ENCODE measurements around the gene CBLL1. TPM values are rescaled to one million over a fixed set of nuclear protein-coding genes. Genes with fewer than 3 reads are reported as not detected.

CBLL1 gene, protein sequence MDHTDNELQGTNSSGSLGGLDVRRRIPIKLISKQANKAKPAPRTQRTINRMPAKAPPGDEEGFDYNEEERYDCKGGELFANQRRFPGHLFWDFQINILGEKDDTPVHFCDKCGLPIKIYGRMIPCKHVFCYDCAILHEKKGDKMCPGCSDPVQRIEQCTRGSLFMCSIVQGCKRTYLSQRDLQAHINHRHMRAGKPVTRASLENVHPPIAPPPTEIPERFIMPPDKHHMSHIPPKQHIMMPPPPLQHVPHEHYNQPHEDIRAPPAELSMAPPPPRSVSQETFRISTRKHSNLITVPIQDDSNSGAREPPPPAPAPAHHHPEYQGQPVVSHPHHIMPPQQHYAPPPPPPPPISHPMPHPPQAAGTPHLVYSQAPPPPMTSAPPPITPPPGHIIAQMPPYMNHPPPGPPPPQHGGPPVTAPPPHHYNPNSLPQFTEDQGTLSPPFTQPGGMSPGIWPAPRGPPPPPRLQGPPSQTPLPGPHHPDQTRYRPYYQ
- total RNA-seq, result 10 to 100 TPM in 3 of 4 donors, 1 to 10 TPM in 1; 9.6 to 28.8 (median 14.5) TPM

DNA sequence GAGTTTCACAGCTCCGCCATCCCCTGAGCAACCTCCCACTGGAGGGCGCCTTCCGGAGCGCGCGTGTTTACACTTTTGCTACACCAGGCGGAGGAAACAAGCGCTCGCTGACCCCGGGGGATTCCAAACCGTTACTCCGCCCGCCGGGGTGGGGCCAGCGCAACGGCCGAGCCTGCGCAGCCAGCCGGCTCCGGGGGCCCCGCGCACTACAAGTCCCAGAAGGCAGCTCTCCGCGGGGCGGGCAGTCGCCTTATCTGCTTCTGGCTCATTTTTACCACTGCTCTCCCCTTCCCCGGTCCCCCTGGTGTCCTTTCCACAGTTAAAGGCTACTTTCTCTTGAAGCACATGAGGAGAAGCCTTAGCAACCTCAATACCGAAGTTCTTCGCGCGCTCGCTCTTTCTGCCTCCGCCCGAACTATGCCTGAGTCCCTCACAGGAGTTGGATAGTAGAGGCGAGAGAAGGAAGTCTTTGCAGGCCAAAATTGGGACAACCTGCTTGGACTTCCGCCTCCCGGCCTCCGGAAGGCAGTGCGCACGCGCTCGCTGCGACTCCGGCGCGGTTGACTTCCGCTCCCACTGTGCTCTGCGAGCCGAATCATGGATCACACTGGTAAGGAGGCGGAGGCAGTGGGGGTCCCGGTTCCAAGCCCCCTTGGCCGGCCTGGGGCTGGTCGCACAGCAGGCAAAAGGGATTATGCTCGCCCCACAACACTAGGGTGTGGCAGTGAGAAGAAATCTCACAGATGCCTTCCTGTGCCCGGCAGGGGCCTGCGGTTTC, at the start of gene CBLL1:
TSS of gene CBLL1 (plus strand) at position 576 of the 778 bp plus-strand sequence. CDS start at position 598, 22 bp downstream.
- peak in 3 of 4 donors; percentile 37 to 70 (median 67) for TF ChIP-seq POLR2A (IDR thresholded peaks at IDR 0.05)
- TF ChIP-seq, protein P1, sequence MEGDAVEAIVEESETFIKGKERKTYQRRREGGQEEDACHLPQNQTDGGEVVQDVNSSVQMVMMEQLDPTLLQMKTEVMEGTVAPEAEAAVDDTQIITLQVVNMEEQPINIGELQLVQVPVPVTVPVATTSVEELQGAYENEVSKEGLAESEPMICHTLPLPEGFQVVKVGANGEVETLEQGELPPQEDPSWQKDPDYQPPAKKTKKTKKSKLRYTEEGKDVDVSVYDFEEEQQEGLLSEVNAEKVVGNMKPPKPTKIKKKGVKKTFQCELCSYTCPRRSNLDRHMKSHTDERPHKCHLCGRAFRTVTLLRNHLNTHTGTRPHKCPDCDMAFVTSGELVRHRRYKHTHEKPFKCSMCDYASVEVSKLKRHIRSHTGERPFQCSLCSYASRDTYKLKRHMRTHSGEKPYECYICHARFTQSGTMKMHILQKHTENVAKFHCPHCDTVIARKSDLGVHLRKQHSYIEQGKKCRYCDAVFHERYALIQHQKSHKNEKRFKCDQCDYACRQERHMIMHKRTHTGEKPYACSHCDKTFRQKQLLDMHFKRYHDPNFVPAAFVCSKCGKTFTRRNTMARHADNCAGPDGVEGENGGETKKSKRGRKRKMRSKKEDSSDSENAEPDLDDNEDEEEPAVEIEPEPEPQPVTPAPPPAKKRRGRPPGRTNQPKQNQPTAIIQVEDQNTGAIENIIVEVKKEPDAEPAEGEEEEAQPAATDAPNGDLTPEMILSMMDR (IDR thresholded peaks at IDR 0.05), result peak; percentile 42 to 69 (median 68)
- H3K27ac ChIP-seq, result peak within 1 kb of the TSS; percentile 86 to 96 (median 95)
- H3K4me3 ChIP-seq, result peak within 1 kb of the TSS; percentile 69 to 85 (median 80)
- H3K36me3 ChIP-seq, result peaks cover 0 to 2% (median 0%) of the 10 kb centered on the region in 3 donors
- intact Hi-C loops (cut with DNase I), result loop anchor here (10.0 kb wide), 1 partner anchor 131 kb away; no protein-coding TSS in a partner anchor
- H3K4me1 ChIP-seq, result peaks cover 14 to 51% (median 34%) of the 10 kb centered on the region in 3 donors
- H3K9me3 ChIP-seq, result no peaks in the 10 kb centered on the region
- H3K27me3 ChIP-seq, result no peaks in the 10 kb centered on the region
- peak; percentile 84 for DNase-seq
- 0% methylated on average over 12 of the region's 56 CpGs; no CpG with 5 or more reads in 1 of the 2 donors for WGBS, 2 donors

DNA sequence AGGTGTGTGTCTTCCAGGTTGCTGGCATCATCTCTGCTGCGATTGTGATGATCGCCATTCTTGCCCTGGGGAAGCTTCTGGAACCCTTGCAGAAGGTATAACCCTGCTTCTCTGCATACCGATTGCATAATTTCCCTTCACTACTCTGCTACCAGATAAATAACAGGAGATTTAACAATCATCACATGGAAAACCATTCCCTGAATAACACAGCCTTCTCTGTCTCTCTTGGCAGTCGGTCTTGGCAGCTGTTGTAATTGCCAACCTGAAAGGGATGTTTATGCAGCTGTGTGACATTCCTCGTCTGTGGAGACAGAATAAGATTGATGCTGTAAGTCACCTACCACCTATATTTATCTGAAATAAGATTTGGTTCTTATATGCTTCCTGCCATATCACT, 49.6 kb upstream of the CBLL1 start:
- Histone ChIP-seq H3K9me3 (no peaks in the 10 kb centered on the region), H3K27me3 (no peaks in the 10 kb centered on the region), H3K4me3 (no peak overlapping the region), H3K4me1 (no peaks in the 10 kb centered on the region), H3K36me3 (no peaks in the 10 kb centered on the region), H3K27ac (no peak overlapping the region)
- intact Hi-C loops (cut with DNase I), result no loop called here
- WGBS, 2 donors, result 33 to 45% methylated on average over 5 of the region's 5 CpGs
- TF ChIP-seq, protein P1 (IDR thresholded peaks at IDR 0.05), result no peak
- TF ChIP-seq POLR2A (IDR thresholded peaks at IDR 0.05), result no peak
- DNase-seq, result no peak

DNA sequence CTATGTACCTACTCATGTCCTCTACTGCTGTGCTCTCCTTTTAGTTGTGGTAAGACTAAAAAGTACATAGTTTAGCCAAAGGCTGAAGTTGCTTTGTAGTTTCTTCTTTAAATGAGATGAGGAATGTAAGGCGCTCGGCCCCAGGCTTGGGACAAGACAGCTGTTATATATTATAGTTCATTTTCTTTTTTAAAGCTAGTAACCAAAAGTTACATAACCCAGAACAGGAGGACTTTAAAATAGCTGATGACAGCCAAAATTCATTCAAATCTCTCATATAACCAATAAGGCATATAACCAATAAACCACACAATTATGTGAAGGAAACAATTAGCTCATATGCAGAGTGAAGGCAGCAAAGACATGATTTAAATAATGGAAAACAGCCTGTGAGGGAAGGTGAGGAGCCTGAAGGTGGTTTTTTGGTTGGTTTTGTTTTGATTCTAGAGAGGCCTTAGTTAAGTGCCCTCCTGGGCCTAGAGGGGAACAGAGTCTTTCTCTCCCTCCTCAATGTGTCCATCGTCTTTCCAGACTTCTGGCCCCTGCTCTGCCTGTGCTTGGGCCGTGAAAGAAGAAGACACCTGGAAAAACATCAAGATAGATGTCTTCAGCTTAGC, 47.5 kb upstream of the CBLL1 start:
- no peaks in the 10 kb centered on the region for H3K27me3 ChIP-seq
- no peak for DNase-seq
- WGBS, 2 donors, result 81 to 85% methylated on average over 4 of the region's 4 CpGs
- TF ChIP-seq, protein P1 (IDR thresholded peaks at IDR 0.05), result no peak
- no peak for TF ChIP-seq POLR2A (IDR thresholded peaks at IDR 0.05)
- no peak overlapping the region for H3K27ac ChIP-seq
- intact Hi-C loops (cut with DNase I), result no loop called here
- H3K36me3 ChIP-seq, result no peaks in the 10 kb centered on the region
- H3K4me1 ChIP-seq, result no peaks in the 10 kb centered on the region
- no peak overlapping the region for H3K4me3 ChIP-seq
- H3K9me3 ChIP-seq, result no peaks in the 10 kb centered on the region

DNA sequence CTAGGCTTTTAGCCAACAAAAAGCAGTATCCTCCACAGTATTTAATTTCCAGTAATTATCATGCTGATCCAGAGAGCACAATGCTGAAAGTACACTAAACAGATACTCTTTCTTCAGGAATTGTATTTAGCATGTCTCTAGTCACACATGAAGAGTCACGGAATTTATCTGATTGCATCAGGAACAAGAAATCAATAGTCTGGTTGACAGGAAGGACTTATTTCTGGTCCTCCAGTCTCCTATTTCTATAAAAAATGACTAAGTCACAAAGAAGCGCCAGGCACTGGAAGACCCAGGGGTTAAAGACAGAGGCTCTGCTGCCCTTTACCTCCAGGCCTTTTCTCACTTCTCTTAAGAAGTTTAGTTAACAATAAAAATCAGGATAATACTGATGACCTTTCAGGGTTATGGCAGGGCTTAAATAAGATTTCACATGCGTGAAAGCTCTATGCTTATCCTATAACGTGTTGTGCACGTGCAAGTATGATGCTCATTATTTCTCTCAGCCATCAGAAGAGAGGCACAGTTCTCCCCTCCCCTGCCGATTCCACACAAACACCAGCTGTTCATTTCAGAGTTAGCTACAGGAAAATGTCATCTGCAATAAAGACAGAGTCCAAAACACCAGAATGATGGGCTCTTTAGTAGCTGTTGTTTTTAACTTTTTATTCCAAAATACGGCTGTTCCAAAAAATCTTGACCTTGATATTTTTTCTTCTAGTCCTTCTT, 46.5 kb upstream of the CBLL1 start:
- Histone ChIP-seq H3K4me1 (no peaks in the 10 kb centered on the region), H3K9me3 (no peaks in the 10 kb centered on the region), H3K27me3 (no peaks in the 10 kb centered on the region), H3K27ac (no peak overlapping the region), H3K36me3 (no peaks in the 10 kb centered on the region), H3K4me3 (no peak overlapping the region)
- TF ChIP-seq POLR2A (IDR thresholded peaks at IDR 0.05), result no peak
- TF ChIP-seq, protein P1 (IDR thresholded peaks at IDR 0.05), result no peak
- DNase-seq, result no peak
- 67 to 79% methylated on average over 7 of the region's 7 CpGs for WGBS, 2 donors
- intact Hi-C loops (cut with DNase I), result no loop called here
